Kidney (tissue), 14 donors: Measurements from ENCODE around the gene PRKN. TPM values are rescaled to one million over a fixed set of nuclear protein-coding genes. Genes with fewer than 3 reads are reported as not detected.

Experiments used
- DNase-seq, 5 donors: peaks; one replicate each; pipeline ENCODE4 v3.0.0-alpha.2; 2013 to 2020
- FAIRE-seq: peaks from 2 replicates; lab custom pipeline; 2012; peaks lifted over from hg19 to GRCh38; lab: Jason Lieb, UNC
- H3K27ac ChIP-seq, 2 donors: one replicate each; pipeline ENCODE4 v1.7.0; 2013; ENCODE audit warnings: low read depth in 2 of 2, low read length in 2 of 2, inconsistent platforms in 1 of 2
- H3K27me3 ChIP-seq: one replicate; pipeline ENCODE4 v1.7.1; 2013; ENCODE audit warnings: low read length, inconsistent platforms; ENCODE audit not compliant: control insufficient read depth, insufficient read depth
- H3K36me3 ChIP-seq, 3 donors: one replicate each; pipeline versions ENCODE4 v1.7.0 to v1.7.1; 2013; ENCODE audit warnings: low read length in 3 of 3, control low read depth in 1 of 3, inconsistent platforms in 1 of 3; ENCODE audit not compliant: insufficient read depth in 3 of 3, control insufficient read depth in 2 of 3
- H3K4me1 ChIP-seq, 3 donors: one replicate each; pipeline versions ENCODE4 v1.7.0 to v1.7.1; 2013; ENCODE audit warnings: low read length in 3 of 3, inconsistent platforms in 1 of 3, low read depth in 1 of 3; ENCODE audit not compliant: control insufficient read depth in 2 of 3, insufficient read depth in 2 of 3
- H3K4me3 ChIP-seq, 3 donors: one replicate each; pipeline versions ENCODE4 v1.7.0 to v1.8.1; 2013; ENCODE audit warnings: low read length in 3 of 3, control low read depth in 1 of 3, inconsistent platforms in 1 of 3
- H3K9ac ChIP-seq, 3 donors: one replicate each; pipeline versions ENCODE4 v1.7.0 to v1.7.1; 2013; ENCODE audit warnings: low read length in 3 of 3, control low read depth in 1 of 3, inconsistent platforms in 1 of 3
- H3K9me3 ChIP-seq, 3 donors: one replicate each; pipeline versions ENCODE4 v1.7.0 to v1.7.1; 2013; ENCODE audit warnings: low read length in 3 of 3, control low read depth in 1 of 3, inconsistent platforms in 1 of 3; ENCODE audit not compliant: control insufficient read depth in 2 of 3, insufficient read depth in 1 of 3
- intact Hi-C: fragments of 100-400 bp; cut with DNase I; formaldehyde crosslinking; loops from one replicate; pipeline ENCODE4 v1.11.1; 2022
- polyA plus RNA-seq: library from polyadenylated mRNA; stranded (reverse); fragments of 350-450 nt; fragmentation: Illumina TruSeq; extraction: RNeasy Lipid Tissue Mini Kit (QIAGEN cat#74804); gene quantifications from one replicate; pipeline ENCODE4 v1.2.3, GENCODE V29; 2014; ENCODE audit warnings: low read depth, low replicate concordance; ENCODE audit not compliant: insufficient read depth
- total RNA-seq: library from RNA; stranded (reverse); fragmentation: NEBNext Ultra II Directional; extraction: Animal tissue kit (Norgen Biotek cat#: 25700); gene quantifications from one replicate; pipeline ENCODE4 v1.2.1, GENCODE V29; 2021
- TF ChIP-seq, protein P1 (sequence below): IDR thresholded peaks from 3 replicates; pipeline ENCODE4 v1.5.1; 2012; ENCODE audit warnings: mild to moderate bottlenecking, moderate library complexity, borderline replicate concordance; ENCODE audit not compliant: insufficient read depth; ENCODE audit errors: extremely low read depth
- donor health status: control.
- donor health status: control.
- donor health status: control.
- donor health status: control.
- donor health status: control.
- donor health status: DM: yes; HTN: yes; CAD: no.
- donor health status: Normal renal cell carcinoma (clear cell type).

PRKN gene
- total and polyA plus RNA-seq, 2 donors from 2014 or later = 8.6 to 10.4 TPM

DNA sequence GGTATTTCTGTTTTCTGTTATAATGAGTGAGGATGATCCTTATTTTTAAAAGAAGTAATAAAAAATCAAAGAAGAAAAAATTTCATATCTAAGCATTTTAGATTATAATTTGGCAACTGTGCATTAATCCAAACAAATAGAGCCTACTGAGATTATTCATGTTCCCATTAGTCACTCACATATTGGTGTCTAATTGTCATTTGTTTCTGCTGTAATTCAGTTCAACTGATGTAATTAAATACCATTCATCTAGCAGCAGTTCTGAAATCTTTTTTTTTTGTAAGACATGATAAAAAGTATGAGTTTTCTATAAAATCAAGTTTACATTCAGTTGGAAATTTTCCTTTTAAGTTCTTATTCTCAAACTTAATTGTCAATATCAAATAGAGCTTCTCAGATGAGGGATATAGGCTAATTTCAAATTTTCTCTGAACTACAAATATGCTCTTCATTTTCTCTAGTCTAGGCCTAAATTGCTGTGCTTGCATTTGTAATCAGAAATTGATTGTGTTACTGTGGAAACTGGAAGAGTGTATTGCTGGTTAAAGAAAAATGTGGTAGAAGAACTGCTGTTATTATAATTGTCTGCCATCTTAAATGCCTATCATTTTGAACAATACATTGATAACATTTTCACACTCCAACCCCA, 23.8 kb upstream of the PRKN start:
- Histone ChIP-seq H3K36me3 (no peaks in the 10 kb centered on the region), H3K27me3 (no peaks in the 10 kb centered on the region), H3K9ac (no peak overlapping the region), H3K27ac (no peak overlapping the region), H3K9me3 (no peaks in the 10 kb centered on the region), H3K4me3 (no peak overlapping the region), H3K4me1 (no peaks in the 10 kb centered on the region)
- DNase-seq (no peak), FAIRE-seq (no peak)
- TF ChIP-seq, protein P1, sequence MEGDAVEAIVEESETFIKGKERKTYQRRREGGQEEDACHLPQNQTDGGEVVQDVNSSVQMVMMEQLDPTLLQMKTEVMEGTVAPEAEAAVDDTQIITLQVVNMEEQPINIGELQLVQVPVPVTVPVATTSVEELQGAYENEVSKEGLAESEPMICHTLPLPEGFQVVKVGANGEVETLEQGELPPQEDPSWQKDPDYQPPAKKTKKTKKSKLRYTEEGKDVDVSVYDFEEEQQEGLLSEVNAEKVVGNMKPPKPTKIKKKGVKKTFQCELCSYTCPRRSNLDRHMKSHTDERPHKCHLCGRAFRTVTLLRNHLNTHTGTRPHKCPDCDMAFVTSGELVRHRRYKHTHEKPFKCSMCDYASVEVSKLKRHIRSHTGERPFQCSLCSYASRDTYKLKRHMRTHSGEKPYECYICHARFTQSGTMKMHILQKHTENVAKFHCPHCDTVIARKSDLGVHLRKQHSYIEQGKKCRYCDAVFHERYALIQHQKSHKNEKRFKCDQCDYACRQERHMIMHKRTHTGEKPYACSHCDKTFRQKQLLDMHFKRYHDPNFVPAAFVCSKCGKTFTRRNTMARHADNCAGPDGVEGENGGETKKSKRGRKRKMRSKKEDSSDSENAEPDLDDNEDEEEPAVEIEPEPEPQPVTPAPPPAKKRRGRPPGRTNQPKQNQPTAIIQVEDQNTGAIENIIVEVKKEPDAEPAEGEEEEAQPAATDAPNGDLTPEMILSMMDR = no peak
- intact Hi-C loops = no loop called here

- DNase-seq (no peak), FAIRE-seq (no peak)
- Histone ChIP-seq H3K4me1 (no peaks in the 10 kb centered on the region), H3K9me3 (no peaks in the 10 kb centered on the region), H3K4me3 (no peak overlapping the region), H3K36me3 (no peaks in the 10 kb centered on the region), H3K9ac (no peak overlapping the region), H3K27ac (no peak overlapping the region), H3K27me3 (no peaks in the 10 kb centered on the region)
- intact Hi-C loops = no loop called here
- TF ChIP-seq, protein P1 = no peak
Measured at GRCh38 chr6:162750776-162751175, 23.2 kb upstream of the PRKN start.

GRCh38 chr6:162736961-162737360, 9.4 kb upstream of the PRKN start:
- H3K9ac ChIP-seq = no peak overlapping the region
- peak; percentile 70 for FAIRE-seq
- no peak for DNase-seq
- H3K36me3 ChIP-seq = no peaks in the 10 kb centered on the region
- H3K4me3 ChIP-seq = no peak overlapping the region
- H3K27me3 ChIP-seq = no peaks in the 10 kb centered on the region
- no peak overlapping the region for H3K27ac ChIP-seq
- no peaks in the 10 kb centered on the region for H3K4me1 ChIP-seq
- intact Hi-C loops = no loop called here
- H3K9me3 ChIP-seq = no peaks in the 10 kb centered on the region
- TF ChIP-seq, protein P1 = peak; percentile 20

- TF ChIP-seq, protein P1 = no peak
- H3K27me3 ChIP-seq = no peaks in the 10 kb centered on the region
- no peak overlapping the region for H3K4me3 ChIP-seq
- no peaks in the 10 kb centered on the region for H3K36me3 ChIP-seq
- H3K27ac ChIP-seq = no peak overlapping the region
- no peak for DNase-seq
- H3K9me3 ChIP-seq = peaks cover 0 to 3% (median 0%) of the 10 kb centered on the region in 3 donors
- H3K9ac ChIP-seq = no peak overlapping the region
- FAIRE-seq = no peak
- no peaks in the 10 kb centered on the region for H3K4me1 ChIP-seq
- intact Hi-C loops = no loop called here
Measured at GRCh38 chr6:162733489-162733888, 5.9 kb upstream of the PRKN start.
